ENCODE measurements around the gene SGIP1.

DNA sequence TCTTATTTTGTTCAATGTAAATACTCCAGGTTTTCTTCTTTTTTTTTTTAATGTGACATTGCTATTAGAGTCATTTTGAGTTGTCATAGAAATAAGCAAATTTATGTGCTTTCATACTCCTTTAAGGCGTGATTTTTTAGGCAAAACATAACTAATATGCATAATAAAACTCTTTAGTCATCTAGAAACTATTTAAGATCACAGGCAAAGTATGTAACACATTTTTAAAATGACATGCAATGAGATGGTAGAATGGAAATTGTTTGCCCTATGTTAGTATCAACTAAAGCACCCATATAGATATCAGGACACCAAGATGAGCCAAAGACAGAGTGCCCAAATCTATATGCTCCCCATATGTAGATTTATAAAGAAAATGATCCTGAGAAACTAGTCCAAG, 41.5 kb upstream of the SGIP1 start:
- TF ChIP-seq CTCF (IDR thresholded peaks at IDR 0.05), result no peak
- TF ChIP-seq POLR2A (IDR thresholded peaks at IDR 0.05), result no peak
